ENCODE measurements around the gene CKB.

The CKB gene

DNA sequence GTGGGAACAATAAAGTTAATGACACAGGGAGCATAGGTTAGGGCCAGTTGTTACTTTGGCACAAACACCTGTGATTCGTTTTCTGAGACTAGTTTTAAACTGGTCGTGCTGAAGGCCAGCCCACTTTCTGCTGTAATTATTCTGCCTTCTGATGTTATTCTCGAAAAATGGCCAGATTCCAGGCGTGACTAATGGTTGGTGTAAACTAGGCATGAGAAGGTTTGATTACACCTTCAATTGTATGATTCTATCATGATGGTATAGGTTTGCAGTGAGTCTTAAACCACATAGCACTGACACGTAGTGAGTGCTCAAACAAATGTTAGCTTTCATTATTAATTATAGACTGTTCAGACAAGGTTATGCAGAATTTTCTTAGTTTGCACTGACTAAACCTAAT lies 39.0 kb downstream of the CKB start:
- no peak for DNase-seq

- no peak for DNase-seq
These were observed 42.0 kb downstream of the CKB start for GRCh38 chr14:103480595-103480994.

- DNase-seq = no peak
These were observed 46.0 kb downstream of the CKB start for GRCh38 chr14:103476631-103477030.

GRCh38 chr14:103476065-103476464 lies 46.6 kb downstream of the CKB start:
- DNase-seq = no peak

- no peak for DNase-seq
These were observed 47.7 kb downstream of the CKB start for GRCh38 chr14:103474893-103475292.

GRCh38 chr14:103472939-103473338 lies 49.7 kb downstream of the CKB start:
- DNase-seq = no peak
